ENCODE results near the gene FAM13B.

GRCh38 chr5:137894586-137894985 lies 138.3 kb downstream of the FAM13B start:
- TF ChIP-seq CTCF (conservative IDR thresholded peaks at IDR 0.05; ENCODE audit: low read length) (no peak), EZH2phosphoT487 (IDR thresholded peaks at IDR 0.05; ENCODE audit: borderline replicate concordance) (no peak)

All from Loucy (cell line).